OCI-LY1 (cell line): ENCODE measurements around the gene NR1H2.

Experiments
- H2AFZ ChIP-seq: fragments of 200-600 bp; sonication (generic), shearing (Covaris generic); 2 replicates; pipeline ENCODE4 v1.6.0; 2014; ENCODE audit warnings: antibody characterized with exemption, mild to moderate bottlenecking, low read length
- H3F3A ChIP-seq: fragments of 200-600 bp; sonication (generic), shearing (Covaris generic); 2 replicates; pipeline ENCODE4 v1.6.0; 2014; ENCODE audit warnings: mild to moderate bottlenecking, antibody characterized with exemption, low read length, moderate library complexity; ENCODE audit not compliant: insufficient read depth
- H3K27ac ChIP-seq: fragments of 200-600 bp; sonication (generic); 2 replicates; pipeline ENCODE4 v1.5.1; 2014; ENCODE audit warnings: low read length, mixed run types, mild to moderate bottlenecking, low read depth; ENCODE audit not compliant: poor library complexity, severe bottlenecking
- H3K27me3 ChIP-seq: fragments of 200-600 bp; sonication (generic); 2 replicates; pipeline ENCODE4 v1.6.0; 2014; ENCODE audit warnings: antibody characterized with exemption, mild to moderate bottlenecking, low read length, moderate library complexity; ENCODE audit not compliant: insufficient read depth
- H3K36me3 ChIP-seq: fragments of 200-600 bp; sonication (generic); 2 replicates; pipeline ENCODE4 v1.6.1; 2014; ENCODE audit warnings: mild to moderate bottlenecking, antibody characterized with exemption, low read length, moderate library complexity, mixed read lengths; ENCODE audit not compliant: insufficient read depth
- H3K4me1 ChIP-seq: fragments of 200-600 bp; sonication (generic); 2 replicates; pipeline ENCODE4 v1.5.1; 2014; ENCODE audit warnings: mild to moderate bottlenecking, low read length, moderate library complexity; ENCODE audit not compliant: insufficient read depth, severe bottlenecking
- H3K4me2 ChIP-seq: fragments of 200-600 bp; sonication (generic), shearing (Covaris generic); 2 replicates; pipeline ENCODE4 v1.6.1; 2014; ENCODE audit warnings: low read length
- H3K4me3 ChIP-seq: fragments of 200-600 bp; sonication (generic); 2 replicates; pipeline ENCODE4 v1.5.1; 2014; ENCODE audit warnings: low read length, low read depth, mild to moderate bottlenecking, mixed read lengths; ENCODE audit not compliant: poor library complexity, severe bottlenecking
- H3K79me2 ChIP-seq: fragments of 200-600 bp; shearing (Covaris generic); 2 replicates; pipeline ENCODE4 v1.6.1; 2016; ENCODE audit warnings: mixed run types, low read length, mixed read lengths; ENCODE audit not compliant: insufficient read depth
- H3K9ac ChIP-seq: fragments of 200-600 bp; sonication (generic), shearing (Covaris generic); 2 replicates; pipeline ENCODE4 v1.6.1; 2014; ENCODE audit warnings: mild to moderate bottlenecking, low read length, mixed read lengths
- H3K9me2 ChIP-seq: fragments of 200-600 bp; sonication (generic), shearing (Covaris generic); 2 replicates; pipeline ENCODE4 v1.6.1; 2014; ENCODE audit warnings: low read depth, mild to moderate bottlenecking, low read length, mixed read lengths
- H3K9me3 ChIP-seq: fragments of 200-600 bp; shearing (Covaris generic); 2 replicates; pipeline ENCODE4 v1.6.1; 2014; ENCODE audit warnings: low read length, mixed read lengths
- H4K20me1 ChIP-seq: fragments of 200-600 bp; sonication (generic), shearing (Covaris generic); 2 replicates; pipeline ENCODE4 v1.6.0; 2016; ENCODE audit warnings: mild to moderate bottlenecking, low read length; ENCODE audit not compliant: insufficient read depth
- CTCF ChIP-seq: fragments of 200-600 bp; sonication (generic), shearing (Covaris generic); IDR thresholded peaks from 2 replicates; pipeline ENCODE4 v1.5.1; 2017; ENCODE audit warnings: mild to moderate bottlenecking, antibody characterized with exemption, low read length, moderate library complexity, mixed read lengths
- EZH2 ChIP-seq: fragments of 200-600 bp; sonication (generic), shearing (Covaris generic); IDR thresholded peaks from 2 replicates; pipeline ENCODE4 v1.8.0; 2017; ENCODE audit warnings: borderline replicate concordance, mixed run types, mild to moderate bottlenecking, antibody characterized with exemption, low read length, moderate library complexity, mixed read lengths

Gene NR1H2

GRCh38 chr19:50423279-50424113 is 47.2 kb downstream of the NR1H2 start:
- peaks cover 10% of the 10 kb centered on the region for H3K79me2 ChIP-seq
- H2AFZ ChIP-seq = no peak overlapping the region
- H3K4me2 ChIP-seq = no peak overlapping the region
- no peaks in the 10 kb centered on the region for H3K27me3 ChIP-seq
- peak overlapping the region; percentile 86 for H3K27ac ChIP-seq
- H3K9ac ChIP-seq = no peak overlapping the region
- H4K20me1 ChIP-seq = no peaks in the 10 kb centered on the region
- TF ChIP-seq EZH2 (no peak), CTCF (no peak)
- no peak overlapping the region for H3K4me3 ChIP-seq
- peaks cover 40% of the 10 kb centered on the region for H3K4me1 ChIP-seq
- no peaks in the 10 kb centered on the region for H3F3A ChIP-seq
- H3K36me3 ChIP-seq = peaks cover 72% of the 10 kb centered on the region
- no peaks in the 10 kb centered on the region for H3K9me2 ChIP-seq
- H3K9me3 ChIP-seq = no peaks in the 10 kb centered on the region

- no peak overlapping the region for H3K4me3 ChIP-seq
- H2AFZ ChIP-seq = no peak overlapping the region
- no peak overlapping the region for H3K9ac ChIP-seq
- no peaks in the 10 kb centered on the region for H3K27me3 ChIP-seq
- H3K4me1 ChIP-seq = peaks cover 43% of the 10 kb centered on the region
- H3K9me3 ChIP-seq = no peaks in the 10 kb centered on the region
- no peak overlapping the region for H3K27ac ChIP-seq
- no peaks in the 10 kb centered on the region for H4K20me1 ChIP-seq
- peaks cover 67% of the 10 kb centered on the region for H3K36me3 ChIP-seq
- no peak for TF ChIP-seq EZH2
- TF ChIP-seq CTCF = no peak
- no peak overlapping the region for H3K4me2 ChIP-seq
- H3F3A ChIP-seq = no peaks in the 10 kb centered on the region; the same call in 1 of the 2 replicates
- H3K79me2 ChIP-seq = 0 out of 2 replicates have a peak, but pooled peaks cover 4% of the 10 kb centered on the region
- H3K9me2 ChIP-seq = no peaks in the 10 kb centered on the region
Measured at GRCh38 chr19:50425581-50425980, 49.3 kb downstream of the NR1H2 start.

- Histone ChIP-seq H3K4me2 (peak overlapping the region; percentile 43; the same call in 1 of the 2 replicates), H3K27me3 (no peaks in the 10 kb centered on the region), H3K9me3 (no peaks in the 10 kb centered on the region), H3K9me2 (no peaks in the 10 kb centered on the region), H3F3A (no peaks in the 10 kb centered on the region; the same call in 1 of the 2 replicates), H3K9ac (no peak overlapping the region; the same call in 1 of the 2 replicates), H3K4me1 (peaks cover 49% of the 10 kb centered on the region), H3K4me3 (peak overlapping the region; percentile 18), H3K36me3 (peaks cover 50% of the 10 kb centered on the region), H2AFZ (no peak overlapping the region), H3K27ac (peak overlapping the region; percentile 88), H4K20me1 (no peaks in the 10 kb centered on the region), H3K79me2 (no peaks in the 10 kb centered on the region)
- TF ChIP-seq CTCF = no peak
Measured at GRCh38 chr19:50427318-50427925, 51.2 kb downstream of the NR1H2 start.
